NCI-H2196 treated with DMSO at 0.1 percent for 48 hours (cell line): ENCODE data around the gene AK5.

Experiments used
- DNase-seq: peaks from one replicate; lab custom pipeline; 2025; ENCODE audit not compliant: unreplicated experiment; lab: John Stamatoyannopoulos, UW

The AK5 gene

GRCh38 chr1:77434967-77435366 is 153.1 kb downstream of the AK5 start:
- no peak for DNase-seq

- no peak for DNase-seq
These were observed 156.6 kb downstream of the AK5 start for GRCh38 chr1:77438236-77438913.

GRCh38 chr1:77446841-77447555 is 165.2 kb downstream of the AK5 start:
- DNase-seq = no peak

- DNase-seq = no peak
These were observed 165.8 kb downstream of the AK5 start for GRCh38 chr1:77447669-77448068.

- no peak for DNase-seq
These were observed 178.1 kb downstream of the AK5 start for GRCh38 chr1:77459881-77460280.

- DNase-seq = no peak
These were observed 179.9 kb downstream of the AK5 start for GRCh38 chr1:77461691-77462090.

- no peak for DNase-seq
These were observed 181.4 kb downstream of the AK5 start for GRCh38 chr1:77463216-77463615.

GRCh38 chr1:77465139-77465538 is 183.3 kb downstream of the AK5 start:
- no peak for DNase-seq

- DNase-seq = no peak
These were observed 184.1 kb downstream of the AK5 start for GRCh38 chr1:77465922-77466321.

GRCh38 chr1:77467021-77467595 is 185.3 kb downstream of the AK5 start:
- no peak for DNase-seq

- no peak for DNase-seq
These were observed 185.9 kb downstream of the AK5 start for GRCh38 chr1:77467741-77468140.

GRCh38 chr1:77468257-77468948 is 186.6 kb downstream of the AK5 start:
- DNase-seq = no peak

GRCh38 chr1:77468949-77469710 is 187.3 kb downstream of the AK5 start:
- no peak for DNase-seq

- no peak for DNase-seq
These were observed 189.9 kb downstream of the AK5 start for GRCh38 chr1:77471691-77472090.

- no peak for DNase-seq
These were observed 191.9 kb downstream of the AK5 start for GRCh38 chr1:77473690-77474089.

GRCh38 chr1:77475641-77476040 is 193.8 kb downstream of the AK5 start:
- no peak for DNase-seq

- DNase-seq = no peak
These were observed 194.7 kb downstream of the AK5 start for GRCh38 chr1:77476475-77476874.

- no peak for DNase-seq
These were observed 202.5 kb downstream of the AK5 start for GRCh38 chr1:77484334-77484733.

GRCh38 chr1:77484926-77485325 is 203.1 kb downstream of the AK5 start:
- no peak for DNase-seq

- no peak for DNase-seq
These were observed 205.8 kb downstream of the AK5 start for GRCh38 chr1:77487631-77488030.

GRCh38 chr1:77489910-77490309 is 208.1 kb downstream of the AK5 start:
- no peak for DNase-seq
